H9 (cell line): ENCODE measurements around the gene DNAJC2. TPM values are rescaled to one million over a fixed set of nuclear protein-coding genes. Genes with fewer than 3 reads are reported as not detected.

Experiments
- DNase-seq: peaks from one replicate; pipeline ENCODE4 v3.0.0-alpha.2; 2017
- H2AFZ ChIP-seq: one replicate; pipeline ENCODE4 v1.6.1; 2013; ENCODE audit warnings: mild to moderate bottlenecking, low read length, control low read depth, moderate library complexity
- H2AK5ac ChIP-seq: 2 replicates; pipeline ENCODE4 v1.6.1; 2013; ENCODE audit warnings: low read length, control low read depth, mixed read lengths; ENCODE audit not compliant: insufficient read length
- H2BK120ac ChIP-seq: one replicate; pipeline ENCODE4 v1.6.1; 2013; ENCODE audit warnings: low read depth, mild to moderate bottlenecking, low read length, control low read depth, inconsistent platforms; ENCODE audit not compliant: poor library complexity, severe bottlenecking
- H2BK12ac ChIP-seq: 2 replicates; pipeline ENCODE4 v1.6.1; 2013; ENCODE audit warnings: low read length, control low read depth, mixed read lengths, low read depth; ENCODE audit not compliant: insufficient read length
- H2BK15ac ChIP-seq: 2 replicates; pipeline ENCODE4 v1.6.1; 2013; ENCODE audit warnings: low read depth, low read length, control low read depth
- H2BK20ac ChIP-seq: one replicate; pipeline ENCODE4 v1.6.1; 2013; ENCODE audit warnings: low read depth, mild to moderate bottlenecking, low read length, control low read depth, inconsistent platforms; ENCODE audit not compliant: poor library complexity, severe bottlenecking
- H2BK5ac ChIP-seq: 2 replicates; pipeline ENCODE4 v1.6.1; 2013; ENCODE audit warnings: low read length, control low read depth, mixed read lengths; ENCODE audit not compliant: insufficient read length
- H3K14ac ChIP-seq: 2 replicates; pipeline ENCODE4 v1.6.1; 2013; ENCODE audit warnings: low read length, control low read depth; ENCODE audit not compliant: insufficient read depth
- H3K18ac ChIP-seq: 2 replicates; pipeline ENCODE4 v1.6.1; 2013; ENCODE audit warnings: low read depth, mild to moderate bottlenecking, mixed read lengths, low read length, control low read depth; ENCODE audit not compliant: insufficient read length
- H3K23ac ChIP-seq: 2 replicates; pipeline ENCODE4 v1.6.1; 2013; ENCODE audit warnings: low read length, control low read depth, mixed read lengths, low read depth; ENCODE audit not compliant: insufficient read length
- H3K23me2 ChIP-seq: 2 replicates; pipeline ENCODE4 v1.6.1; 2013; ENCODE audit warnings: low read depth, mild to moderate bottlenecking, mixed read lengths, low read length, control low read depth; ENCODE audit not compliant: insufficient read length, poor library complexity, severe bottlenecking
- H3K27ac ChIP-seq: 2 replicates; pipeline ENCODE4 v1.5.1; 2013; ENCODE audit warnings: low read length, control low read depth, mixed read lengths, low read depth; ENCODE audit not compliant: insufficient read length
- H3K27me3 ChIP-seq: 2 replicates; pipeline ENCODE4 v1.6.1; 2013; ENCODE audit warnings: low read length, control low read depth, inconsistent platforms; ENCODE audit not compliant: insufficient read depth
- H3K4ac ChIP-seq: 2 replicates; pipeline ENCODE4 v1.6.1; 2013; ENCODE audit warnings: low read depth, mild to moderate bottlenecking, control low read depth, inconsistent platforms, low read length, moderate library complexity
- H3K4me1 ChIP-seq: 2 replicates; pipeline ENCODE4 v1.6.1; 2013; ENCODE audit warnings: low read length, control low read depth, inconsistent platforms; ENCODE audit not compliant: insufficient read depth
- H3K4me2 ChIP-seq: 2 replicates; pipeline ENCODE4 v1.6.1; 2013; ENCODE audit warnings: low read length, control low read depth, mixed read lengths; ENCODE audit not compliant: insufficient read length, insufficient read depth
- H3K56ac ChIP-seq: 2 replicates; pipeline ENCODE4 v1.6.1; 2013; ENCODE audit warnings: low read depth, mild to moderate bottlenecking, mixed read lengths, low read length, control low read depth; ENCODE audit not compliant: insufficient read length
- H3K79me1 ChIP-seq: 2 replicates; pipeline ENCODE4 v1.6.1; 2013; ENCODE audit warnings: low read depth, mild to moderate bottlenecking, moderate library complexity, low read length, control low read depth, inconsistent platforms; ENCODE audit not compliant: insufficient read depth, poor library complexity, severe bottlenecking
- H3K79me2 ChIP-seq: 2 replicates; pipeline ENCODE4 v1.6.1; 2013; ENCODE audit warnings: low read length, control low read depth, inconsistent platforms; ENCODE audit not compliant: insufficient read depth
- H3K9ac ChIP-seq: 2 replicates; pipeline ENCODE4 v1.6.1; 2013; ENCODE audit warnings: low read length, control low read depth, mixed read lengths; ENCODE audit not compliant: insufficient read length; ENCODE audit errors: extremely low read depth
- H3K9me3 ChIP-seq: one replicate; pipeline ENCODE4 v1.6.1; 2013; ENCODE audit warnings: low read depth, low read length, inconsistent platforms; ENCODE audit not compliant: control insufficient read depth
- H3T11ph ChIP-seq: one replicate; pipeline ENCODE4 v1.6.1; 2013; ENCODE audit warnings: mild to moderate bottlenecking, low read length, control low read depth, inconsistent platforms
- H4K20me1 ChIP-seq: one replicate; pipeline ENCODE4 v1.6.1; 2013; ENCODE audit not compliant: control insufficient read depth, insufficient read length, insufficient read depth
- H4K5ac ChIP-seq: 2 replicates; pipeline ENCODE4 v1.6.1; 2013; ENCODE audit warnings: low read depth, mild to moderate bottlenecking, mixed read lengths, low read length, control low read depth; ENCODE audit not compliant: insufficient read length
- H4K8ac ChIP-seq: replicated peaks from 2 replicates; pipeline ENCODE4 v1.6.1; 2013; ENCODE audit warnings: low read length, control low read depth, mixed read lengths, low read depth; ENCODE audit not compliant: insufficient read length
- H4K91ac ChIP-seq: 2 replicates; pipeline ENCODE4 v1.6.1; 2013; ENCODE audit warnings: low read depth, mild to moderate bottlenecking, moderate library complexity, mixed read lengths, low read length, control low read depth; ENCODE audit not compliant: insufficient read length
- H3K27ac Mint-ChIP-seq, 3 experiments: 2 replicates in 2 of 3; 3 replicates in 1 of 3; pipeline ENCODE4 v1.8.0; 2020 to 2021; ENCODE audit warnings: mixed read lengths in 3 of 3, mild to moderate bottlenecking in 1 of 3, moderate library complexity in 1 of 3
- H3K27me3 Mint-ChIP-seq: 2 replicates; pipeline ENCODE4 v1.8.0; 2021; ENCODE audit warnings: low read depth, mild to moderate bottlenecking, moderate library complexity, mixed read lengths
- H3K36me3 Mint-ChIP-seq, 3 experiments: 2 replicates in 2 of 3; 3 replicates in 1 of 3; pipeline ENCODE4 v1.8.0; 2020 to 2021; ENCODE audit warnings: low read depth in 3 of 3, mixed read lengths in 3 of 3; ENCODE audit not compliant: insufficient read depth in 1 of 3
- H3K4me1 Mint-ChIP-seq, 2 experiments: 2 replicates each; pipeline ENCODE4 v1.8.0; 2020; ENCODE audit warnings: mixed read lengths in 2 of 2
- H3K4me3 Mint-ChIP-seq, 2 experiments: 2 replicates in 1 of 2; 3 replicates in 1 of 2; pipeline ENCODE4 v1.8.0; 2020 to 2021; ENCODE audit warnings: mild to moderate bottlenecking in 2 of 2, mixed read lengths in 2 of 2, moderate library complexity in 1 of 2
- H3K9me3 Mint-ChIP-seq, 2 experiments: 2 replicates in 1 of 2; 3 replicates in 1 of 2; pipeline ENCODE4 v1.8.0; 2020; ENCODE audit warnings: mild to moderate bottlenecking in 2 of 2, mixed read lengths in 2 of 2, moderate library complexity in 1 of 2
- CTCF ChIP-seq: fragments of 200-600 bp; sonication (generic); conservative IDR thresholded peaks from 3 replicates; pipeline ENCODE4 v1.8.0; 2021; ENCODE audit warnings: antibody characterized with exemption, mild to moderate bottlenecking
- WGBS: extraction: QIAGEN DNeasy Blood & Tissue Kit; methylation state at CpG from one replicate; pipeline ENCODE4 v1.1.7; 2013; ENCODE audit warnings: missing lambda C conversion rate, low lambda C conversion rate, mixed read lengths; ENCODE audit not compliant: insufficient read length; ENCODE audit errors: extremely low coverage; 5-methylcytosine and 5-hydroxymethylcytosine counted together
- total RNA-seq: library from RNA; stranded (reverse); gene quantifications from 2 replicates; pipeline ENCODE4 v1.2.1, GENCODE V29; 2021

DNAJC2 gene
- total RNA-seq, 1 experiment from 2014 or later, result 57.9 TPM

GRCh38 chr7:103369432-103369831, 24.9 kb upstream of the DNAJC2 start:
- Histone ChIP-seq H3K4me2 (no peak overlapping the region), H3K4ac (no peak overlapping the region), H2AFZ (no peak overlapping the region), H2BK15ac (no peak overlapping the region), H3K79me2 (no peaks in the 10 kb centered on the region), H4K91ac (no peak overlapping the region), H3K27me3 (no peaks in the 10 kb centered on the region), H2BK12ac (no peak overlapping the region), H3K9me3 (no peaks in the 10 kb centered on the region), H2BK20ac (no peak overlapping the region), H3K4me1 (no peaks in the 10 kb centered on the region), H3K79me1 (no peaks in the 10 kb centered on the region), H2AK5ac (no peak overlapping the region), H3K23ac (no peak overlapping the region), H4K20me1 (no peaks in the 10 kb centered on the region), H3K18ac (no peak overlapping the region), H2BK5ac (no peak overlapping the region), H4K5ac (no peak overlapping the region), H3K14ac (no peak overlapping the region), H4K8ac (no peak overlapping the region), H3K27ac (no peak overlapping the region), H3K9ac (no peak overlapping the region), H2BK120ac (no peak overlapping the region), H3T11ph (no peak overlapping the region), H3K23me2 (no peaks in the 10 kb centered on the region), H3K56ac (no peak overlapping the region)
- DNase-seq, result no peak
- no CpG with 5 or more reads among the region's 5 CpGs for WGBS
- no peak for TF ChIP-seq CTCF
- Mint-ChIP-seq H3K9me3 (no peaks in the 10 kb centered on the region), H3K27ac (no peak overlapping the region), H3K4me3 (no peak overlapping the region), H3K4me1 (no peaks in the 10 kb centered on the region), H3K36me3 (peaks cover 11 to 45% (median 42%) of the 10 kb centered on the region in 3 experiments; a peak in 6 of 7 replicates), H3K27me3 (no peaks in the 10 kb centered on the region)
